C4-2B (cell line): ENCODE data around the gene NHSL2.
"Not testable (repeated sequence)": the region's sequence is repeated elsewhere in the genome, so short reads cannot be mapped to it uniquely, and the experiment has no call there.

Experiments used
- H3K27ac ChIP-seq: fragments of 450-650 bp; 2 replicates; pipeline ENCODE4 v1.5.1; 2017
- CTCF ChIP-seq: fragments of 450-650 bp; conservative IDR thresholded peaks from 2 replicates; pipeline ENCODE4 v1.5.1; 2017; ENCODE audit warnings: mild to moderate bottlenecking
- ZFX ChIP-seq: fragments of 450-650 bp; IDR thresholded peaks from 2 replicates; pipeline ENCODE4 v1.6.1; 2017

NHSL2 gene

GRCh38 chrX:71954458-71954857 is 43.8 kb downstream of the NHSL2 start:
- TF ChIP-seq CTCF (no peak), ZFX (no peak)
- no peak overlapping the region for H3K27ac ChIP-seq

GRCh38 chrX:71955530-71956120 is 45.0 kb downstream of the NHSL2 start:
- H3K27ac ChIP-seq, result no peak overlapping the region
- TF ChIP-seq CTCF (no peak), ZFX (no peak)

GRCh38 chrX:71958281-71958675 is 47.6 kb downstream of the NHSL2 start:
- TF ChIP-seq ZFX (no peak), CTCF (no peak)

GRCh38 chrX:71964184-71964583 is 53.5 kb downstream of the NHSL2 start:
- not testable (repeated sequence) for H3K27ac ChIP-seq

More at GRCh38 chrX:71958281-71958675, 47.6 kb downstream of the NHSL2 start:
- no peak overlapping the region for H3K27ac ChIP-seq

GRCh38 chrX:71974916-71975315 is 64.3 kb downstream of the NHSL2 start:
- H3K27ac ChIP-seq, result no peak overlapping the region
- TF ChIP-seq ZFX, result no peak
- TF ChIP-seq CTCF, result no peak

GRCh38 chrX:71976753-71977152 is 66.1 kb downstream of the NHSL2 start:
- no peak overlapping the region for H3K27ac ChIP-seq
- TF ChIP-seq CTCF (no peak), ZFX (no peak)

GRCh38 chrX:71978164-71978563 is 67.5 kb downstream of the NHSL2 start:
- H3K27ac ChIP-seq, result no peak overlapping the region
- TF ChIP-seq ZFX, result no peak

GRCh38 chrX:71989768-71990426 is 79.3 kb downstream of the NHSL2 start:
- H3K27ac ChIP-seq, result no peak overlapping the region
- TF ChIP-seq ZFX (no peak), CTCF (no peak)
